NCI-H510A treated with DMSO at 0.1 percent for 48 hours (cell line): ENCODE data around the gene SLC23A3.

Experiments
- DNase-seq: peaks from one replicate; lab custom pipeline; 2025; lab: John Stamatoyannopoulos, UW

SLC23A3 gene

GRCh38 chr2:219175928-219176817 lies 6.3 kb upstream of the SLC23A3 start:
- DNase-seq, result no peak

- no peak for DNase-seq
Measured at GRCh38 chr2:219175486-219175885, 5.7 kb upstream of the SLC23A3 start.

- DNase-seq, result no peak
Measured at GRCh38 chr2:219174801-219175200, 5.0 kb upstream of the SLC23A3 start.

GRCh38 chr2:219174146-219174545 lies 4.3 kb upstream of the SLC23A3 start:
- DNase-seq, result no peak

GRCh38 chr2:219173176-219173575 lies 3.3 kb upstream of the SLC23A3 start:
- no peak for DNase-seq

GRCh38 chr2:219172231-219173154 lies 2.7 kb upstream of the SLC23A3 start:
- DNase-seq, result no peak

- peak; percentile 6 for DNase-seq
Measured at GRCh38 chr2:219171231-219171651, 1.4 kb upstream of the SLC23A3 start.

GRCh38 chr2:219168932-219169331 lies 897 bp downstream of the SLC23A3 start:
- DNase-seq, result no peak

GRCh38 chr2:219168526-219168925 lies 1.3 kb downstream of the SLC23A3 start:
- no peak for DNase-seq

- DNase-seq, result no peak
Measured at GRCh38 chr2:219167997-219168396, 1.8 kb downstream of the SLC23A3 start.

GRCh38 chr2:219165058-219165911 lies 4.5 kb downstream of the SLC23A3 start:
- DNase-seq, result no peak

- DNase-seq, result no peak
Measured at GRCh38 chr2:219163156-219163555, 6.7 kb downstream of the SLC23A3 start.

GRCh38 chr2:219161097-219161496 lies 8.7 kb downstream of the SLC23A3 start:
- DNase-seq, result no peak

- DNase-seq, result peak; percentile 89
Measured at GRCh38 chr2:219160186-219161017, 9.4 kb downstream of the SLC23A3 start, which contains the start of gene NHEJ1. Gene NHEJ1 (minus strand): TSS chr2:219160815. CDS start chr2:219158362, 2,453 bp downstream.

- DNase-seq, result no peak
Measured at GRCh38 chr2:219159771-219160185, 10.1 kb downstream of the SLC23A3 start.

GRCh38 chr2:219158586-219158985 lies 11.2 kb downstream of the SLC23A3 start:
- no peak for DNase-seq

- DNase-seq, result no peak
Measured at GRCh38 chr2:219158025-219158424, 11.8 kb downstream of the SLC23A3 start.

- DNase-seq, result no peak
Measured at GRCh38 chr2:219157396-219157795, 12.4 kb downstream of the SLC23A3 start.

GRCh38 chr2:219155054-219155644 lies 14.7 kb downstream of the SLC23A3 start:
- DNase-seq, result peak; percentile 83

GRCh38 chr2:219149667-219150066 lies 20.2 kb downstream of the SLC23A3 start:
- peak; percentile 24 for DNase-seq
